Measurements from ENCODE around the gene ZSCAN5B. TPM values are rescaled to one million over a fixed set of nuclear protein-coding genes. Genes with fewer than 3 reads are reported as not detected.

The ZSCAN5B gene
- total and polyA plus RNA-seq, 9 donors, result 0.22 TPM; not detected in 8

DNA sequence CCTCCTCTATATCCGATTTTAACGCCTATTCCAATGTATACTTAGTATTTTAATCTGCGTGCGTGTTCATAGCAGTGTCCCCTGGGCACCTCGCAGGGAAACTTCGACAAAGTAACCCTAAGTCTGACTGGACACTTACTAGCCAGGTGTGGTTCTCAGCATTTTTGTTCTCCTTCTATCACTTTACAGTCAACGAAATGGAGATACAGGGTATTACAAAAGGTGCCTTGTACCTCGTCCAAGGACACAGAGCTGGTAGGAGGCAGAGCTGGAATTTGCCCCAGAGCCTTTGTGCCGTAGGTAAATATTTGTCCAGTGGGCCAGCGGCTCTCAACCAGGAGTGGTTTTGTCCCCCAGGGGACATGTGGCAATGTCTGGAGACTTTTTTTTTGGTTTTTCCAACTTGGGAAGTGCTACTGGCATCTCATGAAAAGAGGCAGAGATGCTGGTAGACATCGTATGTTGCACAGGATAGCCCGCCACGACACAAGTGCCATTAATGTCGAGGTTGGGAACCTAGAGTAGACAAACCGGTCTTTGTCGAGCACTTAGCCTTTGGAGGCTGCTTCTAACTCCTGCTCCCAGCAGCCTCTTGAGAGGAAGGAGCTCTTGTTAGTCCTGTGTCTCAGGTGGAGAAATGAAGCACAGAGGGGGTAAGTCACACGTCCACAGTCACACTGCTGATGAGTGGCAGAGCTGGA is 55.3 kb downstream of the ZSCAN5B start:
- TF ChIP-seq EP300 (IDR thresholded peaks at IDR 0.05) (no peak), POLR2A (IDR thresholded peaks at IDR 0.05) (no peak)
- TF ChIP-seq, protein P1, sequence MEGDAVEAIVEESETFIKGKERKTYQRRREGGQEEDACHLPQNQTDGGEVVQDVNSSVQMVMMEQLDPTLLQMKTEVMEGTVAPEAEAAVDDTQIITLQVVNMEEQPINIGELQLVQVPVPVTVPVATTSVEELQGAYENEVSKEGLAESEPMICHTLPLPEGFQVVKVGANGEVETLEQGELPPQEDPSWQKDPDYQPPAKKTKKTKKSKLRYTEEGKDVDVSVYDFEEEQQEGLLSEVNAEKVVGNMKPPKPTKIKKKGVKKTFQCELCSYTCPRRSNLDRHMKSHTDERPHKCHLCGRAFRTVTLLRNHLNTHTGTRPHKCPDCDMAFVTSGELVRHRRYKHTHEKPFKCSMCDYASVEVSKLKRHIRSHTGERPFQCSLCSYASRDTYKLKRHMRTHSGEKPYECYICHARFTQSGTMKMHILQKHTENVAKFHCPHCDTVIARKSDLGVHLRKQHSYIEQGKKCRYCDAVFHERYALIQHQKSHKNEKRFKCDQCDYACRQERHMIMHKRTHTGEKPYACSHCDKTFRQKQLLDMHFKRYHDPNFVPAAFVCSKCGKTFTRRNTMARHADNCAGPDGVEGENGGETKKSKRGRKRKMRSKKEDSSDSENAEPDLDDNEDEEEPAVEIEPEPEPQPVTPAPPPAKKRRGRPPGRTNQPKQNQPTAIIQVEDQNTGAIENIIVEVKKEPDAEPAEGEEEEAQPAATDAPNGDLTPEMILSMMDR (IDR thresholded peaks at IDR 0.05), result no peak
- Histone ChIP-seq H3K27ac (peak overlapping the region in 1 of 2 donors; percentile 90), H3K4me1 (ENCODE audit: insufficient read depth) (peaks cover 10% of the 10 kb centered on the region), H3K27me3 (no peaks in the 10 kb centered on the region), H3K9me3 (no peaks in the 10 kb centered on the region), H3K4me3 (peak overlapping the region; percentile 65), H3K36me3 (no peaks in the 10 kb centered on the region)
- DNase-seq, result no peak
- intact Hi-C loops (cut with DNase I), result loop anchor here in 2 of 4 donors (5.0 to 10.0 kb wide), 2 partner anchors 35 to 163 kb away; no protein-coding TSS in a partner anchor
- 58 to 60% (median 58%) methylated on average over 17 of the region's 17 CpGs for WGBS, 3 donors

DNA sequence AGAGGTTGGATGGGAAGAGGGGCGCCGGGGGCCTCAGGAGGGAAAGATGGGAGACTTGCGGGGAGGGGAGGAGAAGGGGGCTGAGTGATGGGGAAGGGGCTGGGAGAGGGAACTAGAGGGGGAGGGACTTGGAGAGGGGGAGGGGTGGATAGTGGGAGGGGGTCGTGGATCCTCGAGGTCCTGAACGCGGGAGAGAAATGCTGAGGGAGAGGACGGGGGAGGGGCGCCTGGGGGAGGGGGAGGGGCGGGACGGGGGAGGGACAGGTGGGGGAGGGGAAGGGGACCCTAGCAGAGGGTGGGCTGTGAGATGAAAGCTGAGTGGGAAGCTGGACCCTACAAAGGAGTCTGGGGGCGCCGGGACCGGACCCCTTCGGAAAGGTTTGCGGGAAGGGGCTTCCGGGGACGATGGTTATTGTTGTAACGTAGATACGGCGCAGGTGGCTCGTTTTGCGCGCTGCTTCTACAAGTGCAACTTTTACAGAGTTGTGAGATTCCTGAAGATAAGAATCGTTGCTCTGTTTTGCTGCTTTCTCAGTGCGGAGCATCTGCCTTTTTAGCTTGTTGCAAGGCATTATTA is 56.1 kb downstream of the ZSCAN5B start:
- no peaks in the 10 kb centered on the region for H3K9me3 ChIP-seq
- TF ChIP-seq EP300 (IDR thresholded peaks at IDR 0.05) (no peak), POLR2A (IDR thresholded peaks at IDR 0.05) (no peak)
- TF ChIP-seq, protein P1 (IDR thresholded peaks at IDR 0.05), result no peak
- H3K4me1 ChIP-seq (ENCODE audit: insufficient read depth), result peaks cover 4% of the 10 kb centered on the region
- no peaks in the 10 kb centered on the region for H3K36me3 ChIP-seq
- peak overlapping the region; percentile 57 to 90 for H3K27ac ChIP-seq
- peak in 2 of 5 donors; percentile 41 to 57 for DNase-seq
- 0 to 2% (median 1%) methylated on average over 25 of the region's 26 CpGs for WGBS, 3 donors
- H3K4me3 ChIP-seq, result peak overlapping the region; percentile 65
- H3K27me3 ChIP-seq, result no peaks in the 10 kb centered on the region
- intact Hi-C loops (cut with DNase I), result loop anchor here in 2 of 4 donors (2.0 to 10.0 kb wide), 3 partner anchors 21 to 163 kb away; partner anchors contain the start of gene ZNF787 (in 1 of the 2)

DNA sequence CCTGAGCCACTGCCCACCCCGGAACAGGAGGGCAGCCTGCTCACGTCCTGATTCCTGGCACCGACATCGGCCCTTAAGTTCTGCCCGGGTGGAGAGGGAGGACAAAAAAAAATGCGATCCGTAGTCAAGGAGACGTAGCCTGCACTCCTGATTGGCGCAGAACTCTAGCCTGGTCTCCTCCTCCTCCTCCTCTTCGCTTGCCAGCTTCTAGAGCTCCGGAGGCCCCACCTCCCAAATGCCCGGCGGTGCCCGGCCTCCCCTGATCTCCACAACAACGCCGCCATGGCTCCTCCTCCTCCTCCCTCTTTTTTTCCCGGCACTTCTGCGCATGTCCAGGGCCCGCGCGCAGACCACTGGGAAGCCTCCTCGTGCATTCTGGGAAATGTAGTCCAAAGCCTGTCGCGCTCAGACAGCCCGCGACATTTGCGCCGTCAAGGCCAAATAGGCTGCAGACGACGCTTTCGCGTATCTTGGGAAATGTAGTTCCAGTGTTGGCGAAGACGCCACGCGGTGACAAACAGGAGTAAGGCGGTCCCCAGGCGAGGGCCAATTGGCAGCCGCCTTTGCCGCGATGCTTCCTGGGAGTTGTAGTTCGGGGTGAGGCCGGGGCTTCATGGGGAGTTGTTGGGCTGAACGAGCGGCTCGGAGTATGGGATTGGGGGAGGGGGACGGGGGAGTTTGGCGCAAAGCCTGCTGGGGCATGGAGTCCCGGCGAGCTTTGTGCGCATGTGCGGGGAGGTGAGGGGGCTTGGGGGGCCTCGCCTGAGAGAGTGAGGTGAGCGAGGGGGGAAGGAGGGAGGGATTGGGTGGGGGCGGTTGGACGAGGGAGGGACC is 56.8 kb downstream of the ZSCAN5B start, which contains the start of gene ZNF444:
TSS of gene ZNF444 (plus strand) at position 705 of the 834 bp plus-strand sequence. CDS start 5,625 bp downstream, outside the sequence.
- Histone ChIP-seq H3K27ac (peak within 1 kb of the TSS; percentile 57 to 90), H3K4me3 (peak within 1 kb of the TSS; percentile 65), H3K36me3 (no peaks in the 10 kb centered on the region), H3K4me1 (ENCODE audit: insufficient read depth) (peaks cover 4% of the 10 kb centered on the region), H3K9me3 (no peaks in the 10 kb centered on the region), H3K27me3 (no peaks in the 10 kb centered on the region)
- intact Hi-C loops (cut with DNase I), result loop anchor here in 2 of 4 donors (2.0 to 10.0 kb wide), 3 partner anchors 20 to 164 kb away; partner anchors contain the start of gene ZNF787 (in 1 of the 2)
- TF ChIP-seq POLR2A (IDR thresholded peaks at IDR 0.05) (peak; percentile 50), EP300 (IDR thresholded peaks at IDR 0.05) (peak; percentile 51)
- TF ChIP-seq, protein P1 (IDR thresholded peaks at IDR 0.05), result no peak
- peak; percentile 99 for DNase-seq
- 0 to 1% (median 1%) methylated on average over 45 to 56 of the region's 56 CpGs for WGBS, 3 donors

All from ovary (tissue), 9 donors.